Measurements from ENCODE around the gene SLC35E4. TPM values are rescaled to one million over a fixed set of nuclear protein-coding genes. Genes with fewer than 3 reads are reported as not detected.
A peak's percentile ranks its signal among the peaks of the same experiment; 100 is the strongest.

Gene SLC35E4
- total RNA-seq, 4 donors from 2014 or later = 4.2 to 14.1 (median 9.7) TPM

DNA sequence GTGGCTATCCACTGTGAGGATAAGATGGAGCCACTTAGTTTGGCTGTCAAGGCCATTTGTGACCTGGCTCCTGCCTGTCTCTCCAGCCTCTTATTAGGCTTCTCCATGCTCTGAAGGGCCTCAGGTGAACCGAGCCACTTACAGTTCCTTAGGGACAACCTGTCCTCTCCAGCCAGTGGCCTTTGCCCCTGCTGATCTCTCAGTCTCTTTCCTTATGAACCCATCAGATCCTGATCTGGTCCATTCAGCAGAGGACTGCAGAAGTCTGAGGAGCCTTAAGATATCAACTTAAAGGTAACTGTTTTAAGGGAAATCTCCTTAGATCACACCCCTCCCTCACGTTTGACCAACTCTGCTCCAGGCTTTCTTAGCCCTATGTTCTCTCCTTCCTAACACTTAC, 29.7 kb downstream of the SLC35E4 start:
- no peak for DNase-seq (ENCODE audit: extremely low spot score)
- Histone ChIP-seq H3K4me3 (no peak overlapping the region), H3K4me1 (peaks cover 9 to 25% (median 24%) of the 10 kb centered on the region in 4 donors), H3K27me3 (no peaks in the 10 kb centered on the region), H3K36me3 (peaks cover 0 to 40% (median 21%) of the 10 kb centered on the region in 4 donors), H3K9me3 (no peaks in the 10 kb centered on the region), H3K27ac (replicated peaks in 1 of 4) (no peak overlapping the region)
- TF ChIP-seq CTCF (IDR thresholded peaks at IDR 0.05) (no peak), POLR2A (IDR thresholded peaks at IDR 0.05; ENCODE audit: low read depth) (no peak), POLR2AphosphoS5 (IDR thresholded peaks at IDR 0.05) (no peak), EP300 (IDR thresholded peaks at IDR 0.05) (no peak)
- intact Hi-C loops (cut with DNase I) = no loop called here
- 81% methylated on average over 1 of the region's 2 CpGs for WGBS

GRCh38 chr22:30665786-30666185, 30.2 kb downstream of the SLC35E4 start:
- TF ChIP-seq POLR2A (IDR thresholded peaks at IDR 0.05; ENCODE audit: low read depth) = no peak
- no peak for TF ChIP-seq CTCF (IDR thresholded peaks at IDR 0.05)
- no peak for TF ChIP-seq EP300 (IDR thresholded peaks at IDR 0.05)
- TF ChIP-seq POLR2AphosphoS5 (IDR thresholded peaks at IDR 0.05) = no peak
- peaks cover 9 to 25% (median 24%) of the 10 kb centered on the region in 4 donors for H3K4me1 ChIP-seq
- H3K27ac ChIP-seq (replicated peaks in 1 of 4) = no peak overlapping the region
- H3K36me3 ChIP-seq = peaks cover 0 to 38% (median 21%) of the 10 kb centered on the region in 4 donors
- no peaks in the 10 kb centered on the region for H3K9me3 ChIP-seq
- 91% methylated on average over 4 of the region's 4 CpGs for WGBS
- H3K4me3 ChIP-seq = no peak overlapping the region
- DNase-seq (ENCODE audit: extremely low spot score) = no peak
- intact Hi-C loops (cut with DNase I) = loop anchor here (2.0 kb wide), 1 partner anchor 31 kb away; the partner anchor contains the start of gene SLC35E4
- H3K27me3 ChIP-seq = no peaks in the 10 kb centered on the region

GRCh38 chr22:30667107-30667493, 31.5 kb downstream of the SLC35E4 start:
- WGBS = 4% methylated on average over 15 of the region's 18 CpGs
- intact Hi-C loops (cut with DNase I) = loop anchor here (2.0 kb wide), 1 partner anchor 32 kb away; the partner anchor contains the start of gene SLC35E4
- Histone ChIP-seq H3K36me3 (peaks cover 0 to 29% (median 20%) of the 10 kb centered on the region in 4 donors), H3K9me3 (no peaks in the 10 kb centered on the region), H3K27me3 (no peaks in the 10 kb centered on the region), H3K27ac (replicated peaks in 1 of 4) (peak overlapping the region; percentile 61 to 65 (median 62)), H3K4me1 (peaks cover 9 to 25% (median 24%) of the 10 kb centered on the region in 4 donors), H3K4me3 (peak overlapping the region; percentile 79 to 91 (median 81))
- no peak for TF ChIP-seq POLR2A (IDR thresholded peaks at IDR 0.05; ENCODE audit: low read depth)
- TF ChIP-seq CTCF (IDR thresholded peaks at IDR 0.05) = no peak
- TF ChIP-seq POLR2AphosphoS5 (IDR thresholded peaks at IDR 0.05) = no peak
- TF ChIP-seq EP300 (IDR thresholded peaks at IDR 0.05) = no peak
- no peak for DNase-seq (ENCODE audit: extremely low spot score)

- no peaks in the 10 kb centered on the region for H3K27me3 ChIP-seq
- H3K4me1 ChIP-seq = peaks cover 9 to 25% (median 24%) of the 10 kb centered on the region in 4 donors
- TF ChIP-seq EP300 (IDR thresholded peaks at IDR 0.05) = no peak
- peak; percentile 79 to 89 for TF ChIP-seq POLR2AphosphoS5 (IDR thresholded peaks at IDR 0.05)
- no peak for TF ChIP-seq POLR2A (IDR thresholded peaks at IDR 0.05; ENCODE audit: low read depth)
- TF ChIP-seq CTCF (IDR thresholded peaks at IDR 0.05) = peak; percentile 13 to 51 (median 32)
- intact Hi-C loops (cut with DNase I) = loop anchor here (2.0 kb wide), 1 partner anchor 33 kb away; the partner anchor contains the start of gene SLC35E4
- no peaks in the 10 kb centered on the region for H3K9me3 ChIP-seq
- WGBS = 4% methylated on average over 4 of the region's 77 CpGs
- H3K4me3 ChIP-seq = peak within 1 kb of the TSS; percentile 79 to 91 (median 81)
- peaks cover 0 to 22% (median 16%) of the 10 kb centered on the region in 4 donors for H3K36me3 ChIP-seq
- DNase-seq (ENCODE audit: extremely low spot score) = peak; percentile 98
- peak within 1 kb of the TSS; percentile 61 to 65 (median 62) for H3K27ac ChIP-seq (replicated peaks in 1 of 4)
Observed at GRCh38 chr22:30667494-30668385, 32.2 kb downstream of the SLC35E4 start, which contains the start of gene DUSP18. Gene DUSP18 (minus strand): TSS chr22:30667875. CDS start chr22:30664003, 3,872 bp downstream.
